IMR-90 (cell line): ENCODE data around the gene LRRN2. TPM values are rescaled to one million over a fixed set of nuclear protein-coding genes. Genes with fewer than 3 reads are reported as not detected.

ENCODE experiments used
- ATAC-seq: fragments of 200-7000 bp; cut with Tn5 transposase; 2 replicates; pipeline ENCODE4 v1.9.1; 2020; ENCODE audit warnings: low read depth, mild to moderate bottlenecking, moderate library complexity
- BruUV-seq: library from RNA; stranded (reverse); fragments of 400-500 nt; replicated peaks from 2 replicates; lab custom pipeline; 2021; lab: Mats Ljungman, UMichigan
- CTCF ChIA-PET: fragments of 300-600 bp; formaldehyde crosslinking; extraction: SDS; loops from one replicate; lab custom pipeline; 2021; ENCODE audit warnings: antibody characterized with exemption; lab: Yijun Ruan, JAX
- POLR2A ChIA-PET: fragments of 300-600 bp; sonication (Branson Sonifier 250); formaldehyde crosslinking; loops from one replicate; lab custom pipeline; 2022; ENCODE audit warnings: antibody characterized with exemption; ENCODE audit not compliant: unreplicated experiment; lab: Charles Lee
- DNase-seq: peaks from one replicate; pipeline ENCODE4 v3.0.0; 2013
- H2AFZ ChIP-seq: replicated peaks from 2 replicates; pipeline ENCODE3; 2013; ENCODE audit warnings: low read length, mild to moderate bottlenecking; ENCODE audit not compliant: poor library complexity
- H2AK5ac ChIP-seq: 2 replicates; pipeline ENCODE4 v1.6.1; 2013; ENCODE audit warnings: low read depth, low read length, inconsistent platforms
- H2AK9ac ChIP-seq: replicated peaks from 2 replicates; pipeline ENCODE3; 2013; ENCODE audit warnings: mild to moderate bottlenecking, low read depth, low read length, moderate library complexity; ENCODE audit not compliant: poor library complexity
- H2BK120ac ChIP-seq: 2 replicates; pipeline ENCODE4 v1.6.1; 2013; ENCODE audit warnings: low read depth, low read length, inconsistent platforms
- H2BK15ac ChIP-seq: 3 replicates; pipeline ENCODE4 v1.6.1; 2013; ENCODE audit warnings: low read depth, low read length, inconsistent platforms
- H2BK20ac ChIP-seq: 2 replicates; pipeline ENCODE4 v1.6.1; 2013; ENCODE audit warnings: low read depth, mild to moderate bottlenecking, inconsistent platforms, low read length, moderate library complexity
- H2BK5ac ChIP-seq: 2 replicates; pipeline ENCODE4 v1.6.1; 2013; ENCODE audit warnings: mild to moderate bottlenecking, low read depth, low read length, inconsistent platforms; ENCODE audit not compliant: poor library complexity, severe bottlenecking
- H3K14ac ChIP-seq: replicated peaks from 2 replicates; pipeline ENCODE4 v1.6.1; 2013; ENCODE audit warnings: low read depth, low read length, inconsistent platforms
- H3K18ac ChIP-seq: 2 replicates; pipeline ENCODE4 v1.6.1; 2013; ENCODE audit warnings: low read depth, low read length, control low read depth
- H3K23ac ChIP-seq: 2 replicates; pipeline ENCODE4 v1.6.1; 2013; ENCODE audit warnings: low read depth, low read length, inconsistent platforms
- H3K27ac ChIP-seq: 2 replicates; pipeline ENCODE4 v1.5.1; 2013; ENCODE audit warnings: mild to moderate bottlenecking, control low read depth, low read length; ENCODE audit not compliant: insufficient read depth
- H3K27me3 ChIP-seq: 2 replicates; pipeline ENCODE4 v1.6.1; 2013; ENCODE audit warnings: low read length; ENCODE audit not compliant: control insufficient read depth, insufficient read depth
- H3K36me3 ChIP-seq: 2 replicates; pipeline ENCODE4 v1.6.1; 2013; ENCODE audit warnings: low read length, mixed read lengths; ENCODE audit not compliant: control insufficient read depth, insufficient read depth
- H3K4ac ChIP-seq: 2 replicates; pipeline ENCODE4 v1.6.1; 2013; ENCODE audit warnings: low read depth, low read length, inconsistent platforms
- H3K4me1 ChIP-seq: 2 replicates; pipeline ENCODE4 v1.6.1; 2013; ENCODE audit warnings: low read length, mixed read lengths; ENCODE audit not compliant: control insufficient read depth, insufficient read depth
- H3K4me2 ChIP-seq: 2 replicates; pipeline ENCODE4 v1.6.1; 2013; ENCODE audit warnings: low read depth, mild to moderate bottlenecking, control low read depth, low read length, moderate library complexity
- H3K4me3 ChIP-seq: 2 replicates; pipeline ENCODE4 v1.5.1; 2013; ENCODE audit warnings: low read depth, mild to moderate bottlenecking, control low read depth, low read length, moderate library complexity; ENCODE audit not compliant: insufficient read depth
- H3K56ac ChIP-seq: 2 replicates; pipeline ENCODE4 v1.6.1; 2013; ENCODE audit warnings: low read length, inconsistent platforms; ENCODE audit not compliant: insufficient read depth; ENCODE audit errors: extremely low read depth
- H3K79me1 ChIP-seq, 2 experiments: 2 replicates each; pipeline ENCODE4 v1.6.1; 2013; ENCODE audit warnings: low read length in 2 of 2, inconsistent platforms in 1 of 2, low read depth in 1 of 2
- H3K9ac ChIP-seq: 2 replicates; pipeline ENCODE4 v1.6.1; 2013; ENCODE audit warnings: low read depth, low read length, control low read depth
- H3K9me1 ChIP-seq: 2 replicates; pipeline ENCODE4 v1.6.1; 2013; ENCODE audit warnings: low read length, inconsistent platforms; ENCODE audit not compliant: insufficient read depth
- H3K9me3 ChIP-seq: 2 replicates; pipeline ENCODE4 v1.6.1; 2013; ENCODE audit warnings: low read length; ENCODE audit not compliant: control insufficient read depth, insufficient read depth
- H4K20me1 ChIP-seq: 2 replicates; pipeline ENCODE4 v1.6.1; 2013; ENCODE audit warnings: low read length, inconsistent platforms; ENCODE audit not compliant: insufficient read depth
- H4K5ac ChIP-seq: 2 replicates; pipeline ENCODE4 v1.6.1; 2013; ENCODE audit warnings: mild to moderate bottlenecking, low read depth, low read length, control low read depth
- H4K8ac ChIP-seq, 2 experiments: 2 replicates each; pipeline ENCODE4 v1.6.1; 2013; ENCODE audit warnings: low read depth in 2 of 2, low read length in 2 of 2, control low read depth in 1 of 2, inconsistent platforms in 1 of 2
- H4K91ac ChIP-seq: 2 replicates; pipeline ENCODE4 v1.6.1; 2013; ENCODE audit warnings: low read depth, low read length, inconsistent platforms; ENCODE audit not compliant: insufficient read depth
- BHLHE40 ChIP-seq: fragments of 150-350 bp; IDR thresholded peaks from 2 replicates; pipeline ENCODE4 v1.6.1; 2016; ENCODE audit warnings: mild to moderate bottlenecking, low read depth, low read length
- CEBPB ChIP-seq: IDR thresholded peaks from 2 replicates; pipeline ENCODE4 v1.6.1; 2012; ENCODE audit warnings: low read depth, low read length, improper control_type of control experiment
- FOS ChIP-seq: fragments of 150-350 bp; IDR thresholded peaks from 2 replicates; pipeline ENCODE4 v1.6.1; 2016; ENCODE audit warnings: low read depth, low read length
- MAFK ChIP-seq: IDR thresholded peaks from 2 replicates; pipeline ENCODE4 v1.6.1; 2012; ENCODE audit warnings: low read depth, low read length, improper control_type of control experiment
- MAZ ChIP-seq: IDR thresholded peaks from 2 replicates; pipeline ENCODE4 v1.6.1; 2012; ENCODE audit warnings: low read depth, mild to moderate bottlenecking, low read length, improper control_type of control experiment, moderate library complexity, borderline replicate concordance
- POLR2A ChIP-seq: IDR thresholded peaks from 2 replicates; pipeline ENCODE4 v1.6.1; 2012; ENCODE audit warnings: mild to moderate bottlenecking, low read depth, low read length
- RCOR1 ChIP-seq: IDR thresholded peaks from 2 replicates; pipeline ENCODE4 v1.6.1; 2012; ENCODE audit warnings: mild to moderate bottlenecking, low read length, improper control_type of control experiment; ENCODE audit not compliant: insufficient replicate concordance
- RFX5 ChIP-seq: IDR thresholded peaks from 2 replicates; pipeline ENCODE4 v1.8.0; 2012; ENCODE audit warnings: low read depth, mild to moderate bottlenecking, low read length, moderate library complexity
- SMC3 ChIP-seq: fragments of 150-350 bp; IDR thresholded peaks from 2 replicates; pipeline ENCODE4 v1.6.1; 2016; ENCODE audit warnings: low read depth, mild to moderate bottlenecking, antibody characterized with exemption, low read length, moderate library complexity
- WGBS, 2 experiments: methylation state at CpG; one replicate each; pipeline versions ENCODE4 v1.1.5 to v1.1.7; 2013; ENCODE audit warnings: missing lambda C conversion rate in 2 of 2; ENCODE audit not compliant: insufficient read length in 1 of 2; ENCODE audit errors: extremely low coverage in 2 of 2; 5-methylcytosine and 5-hydroxymethylcytosine counted together
- dilution Hi-C: fragments of 300-500 bp; cut with HindIII; formaldehyde crosslinking; loops from one replicate; pipeline ENCODE4 v1.14.3; 2018; ENCODE audit warnings: low sequenced_read_pairs; ENCODE audit not compliant: unreplicated experiment
- in situ Hi-C: fragments of 300-500 bp; cut with MboI; formaldehyde crosslinking; loops from 3 replicates; pipeline ENCODE4 v1.14.3; 2019; ENCODE audit warnings: low sequenced_read_pairs, inconsistent platforms, mixed read lengths
- intact Hi-C: fragments of 100-400 bp; cut with micrococcal nuclease; formaldehyde crosslinking; loops from 2 replicates; pipeline ENCODE4 v1.10.0; 2022
- polyA plus RNA-seq, 3 experiments: library from polyadenylated mRNA; depleted of rRNA; stranded (reverse); fragments of >200 nt; gene quantifications; 2 replicates each; pipeline ENCODE4 v1.2.3, GENCODE V29; 2012; ENCODE audit warnings: low replicate concordance in 1 of 3
- total RNA-seq: library from RNA; depleted of rRNA; stranded (reverse); fragments of >200 nt; gene quantifications from 2 replicates; pipeline ENCODE4 v1.2.3, GENCODE V29; 2012
- TF ChIP-seq, protein P1 (sequence below): fragments of 150-350 bp; IDR thresholded peaks from 2 replicates; pipeline ENCODE4 v1.6.1; 2017; ENCODE audit warnings: mild to moderate bottlenecking, antibody characterized with exemption, low read length, low read depth
- TF ChIP-seq, protein P2 (sequence below): fragments of 150-350 bp; IDR thresholded peaks from 2 replicates; pipeline ENCODE4 v1.6.1; 2016; ENCODE audit warnings: low read depth, mild to moderate bottlenecking, low read length, moderate library complexity, borderline replicate concordance
- TF ChIP-seq, protein P3 (sequence below): conservative IDR thresholded peaks from 2 replicates; pipeline ENCODE4 v1.5.1; 2012; ENCODE audit warnings: mild to moderate bottlenecking, low read depth, low read length, improper control_type of control experiment

The LRRN2 gene
- total and polyA plus RNA-seq, 2 of the 4 experiments (the other 2 are of a cell fraction), result not detected

DNA sequence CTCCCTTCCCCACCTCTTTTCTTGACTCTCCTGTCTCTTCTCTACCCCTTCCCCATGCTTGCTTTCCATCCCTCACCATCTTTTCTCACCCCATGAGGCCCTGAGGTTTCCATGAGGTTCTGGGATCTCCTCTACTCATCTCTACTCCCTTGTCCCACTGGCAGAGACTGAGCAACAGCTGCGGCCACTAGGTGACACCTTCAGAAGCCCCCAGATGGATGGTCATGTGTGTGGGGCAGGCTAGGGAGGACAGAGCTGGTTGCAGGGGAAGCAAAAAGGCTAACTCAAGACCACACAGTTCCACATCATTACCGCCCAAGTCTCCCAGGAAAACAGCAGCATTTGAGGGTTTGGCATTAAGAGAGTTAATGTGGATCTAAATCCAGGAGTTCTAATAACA lies 45.0 kb downstream of the LRRN2 start:
- Histone ChIP-seq H3K79me1 (no peaks in the 10 kb centered on the region), H2AK5ac (no peak overlapping the region), H3K9ac (no peak overlapping the region), H2AFZ (no peak overlapping the region), H2BK5ac (no peak overlapping the region), H2BK120ac (no peak overlapping the region), H2BK20ac (no peak overlapping the region), H3K36me3 (no peaks in the 10 kb centered on the region), H3K9me1 (no peaks in the 10 kb centered on the region), H3K56ac (no peak overlapping the region), H2BK15ac (no peak overlapping the region), H4K91ac (no peak overlapping the region), H3K14ac (no peak overlapping the region), H4K8ac (no peak overlapping the region), H3K9me3 (no peaks in the 10 kb centered on the region), H3K4me3 (no peak overlapping the region), H3K27ac (no peak overlapping the region), H2AK9ac (no peak overlapping the region), H3K4ac (no peak overlapping the region), H4K5ac (no peak overlapping the region), H3K4me2 (no peak overlapping the region), H4K20me1 (no peaks in the 10 kb centered on the region), H3K18ac (no peak overlapping the region), H3K23ac (no peak overlapping the region), H3K4me1 (no peaks in the 10 kb centered on the region), H3K27me3 (peaks cover 23% of the 10 kb centered on the region)
- no CpG with 5 or more reads among the region's 2 CpGs for WGBS, 2 experiments
- CTCF ChIA-PET, result no interaction called here
- POLR2A ChIA-PET, result no interaction called here
- intact Hi-C loops, result no loop called here
- dilution Hi-C loops, result no loop called here
- BruUV-seq, result no TSS peak
- in situ Hi-C loops, result no loop called here
- no peak for DNase-seq
- TF ChIP-seq FOS, result no peak
- TF ChIP-seq POLR2A, result no peak
- TF ChIP-seq MAZ, result no peak
- no peak for TF ChIP-seq MAFK
- TF ChIP-seq RFX5, result no peak
- TF ChIP-seq SMC3, result no peak
- TF ChIP-seq RCOR1, result no peak
- TF ChIP-seq CEBPB, result no peak
- no peak for TF ChIP-seq BHLHE40
- TF ChIP-seq, protein P1, sequence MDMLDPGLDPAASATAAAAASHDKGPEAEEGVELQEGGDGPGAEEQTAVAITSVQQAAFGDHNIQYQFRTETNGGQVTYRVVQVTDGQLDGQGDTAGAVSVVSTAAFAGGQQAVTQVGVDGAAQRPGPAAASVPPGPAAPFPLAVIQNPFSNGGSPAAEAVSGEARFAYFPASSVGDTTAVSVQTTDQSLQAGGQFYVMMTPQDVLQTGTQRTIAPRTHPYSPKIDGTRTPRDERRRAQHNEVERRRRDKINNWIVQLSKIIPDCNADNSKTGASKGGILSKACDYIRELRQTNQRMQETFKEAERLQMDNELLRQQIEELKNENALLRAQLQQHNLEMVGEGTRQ, result no peak
- TF ChIP-seq, protein P2, sequence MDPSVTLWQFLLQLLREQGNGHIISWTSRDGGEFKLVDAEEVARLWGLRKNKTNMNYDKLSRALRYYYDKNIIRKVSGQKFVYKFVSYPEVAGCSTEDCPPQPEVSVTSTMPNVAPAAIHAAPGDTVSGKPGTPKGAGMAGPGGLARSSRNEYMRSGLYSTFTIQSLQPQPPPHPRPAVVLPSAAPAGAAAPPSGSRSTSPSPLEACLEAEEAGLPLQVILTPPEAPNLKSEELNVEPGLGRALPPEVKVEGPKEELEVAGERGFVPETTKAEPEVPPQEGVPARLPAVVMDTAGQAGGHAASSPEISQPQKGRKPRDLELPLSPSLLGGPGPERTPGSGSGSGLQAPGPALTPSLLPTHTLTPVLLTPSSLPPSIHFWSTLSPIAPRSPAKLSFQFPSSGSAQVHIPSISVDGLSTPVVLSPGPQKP, result no peak
- TF ChIP-seq, protein P3, sequence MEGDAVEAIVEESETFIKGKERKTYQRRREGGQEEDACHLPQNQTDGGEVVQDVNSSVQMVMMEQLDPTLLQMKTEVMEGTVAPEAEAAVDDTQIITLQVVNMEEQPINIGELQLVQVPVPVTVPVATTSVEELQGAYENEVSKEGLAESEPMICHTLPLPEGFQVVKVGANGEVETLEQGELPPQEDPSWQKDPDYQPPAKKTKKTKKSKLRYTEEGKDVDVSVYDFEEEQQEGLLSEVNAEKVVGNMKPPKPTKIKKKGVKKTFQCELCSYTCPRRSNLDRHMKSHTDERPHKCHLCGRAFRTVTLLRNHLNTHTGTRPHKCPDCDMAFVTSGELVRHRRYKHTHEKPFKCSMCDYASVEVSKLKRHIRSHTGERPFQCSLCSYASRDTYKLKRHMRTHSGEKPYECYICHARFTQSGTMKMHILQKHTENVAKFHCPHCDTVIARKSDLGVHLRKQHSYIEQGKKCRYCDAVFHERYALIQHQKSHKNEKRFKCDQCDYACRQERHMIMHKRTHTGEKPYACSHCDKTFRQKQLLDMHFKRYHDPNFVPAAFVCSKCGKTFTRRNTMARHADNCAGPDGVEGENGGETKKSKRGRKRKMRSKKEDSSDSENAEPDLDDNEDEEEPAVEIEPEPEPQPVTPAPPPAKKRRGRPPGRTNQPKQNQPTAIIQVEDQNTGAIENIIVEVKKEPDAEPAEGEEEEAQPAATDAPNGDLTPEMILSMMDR, result no peak
- ATAC-seq, result no peak
